ENCODE data around the gene SIK2. TPM values are rescaled to one million over a fixed set of nuclear protein-coding genes. Genes with fewer than 3 reads are reported as not detected.

The SIK2 gene
- total and polyA plus RNA-seq, 9 of the 15 experiments (the other 6 are each of a cell fraction or from before 2014, with no cell fraction given): 0.74 to 11.6 (median 3.8) TPM

DNA sequence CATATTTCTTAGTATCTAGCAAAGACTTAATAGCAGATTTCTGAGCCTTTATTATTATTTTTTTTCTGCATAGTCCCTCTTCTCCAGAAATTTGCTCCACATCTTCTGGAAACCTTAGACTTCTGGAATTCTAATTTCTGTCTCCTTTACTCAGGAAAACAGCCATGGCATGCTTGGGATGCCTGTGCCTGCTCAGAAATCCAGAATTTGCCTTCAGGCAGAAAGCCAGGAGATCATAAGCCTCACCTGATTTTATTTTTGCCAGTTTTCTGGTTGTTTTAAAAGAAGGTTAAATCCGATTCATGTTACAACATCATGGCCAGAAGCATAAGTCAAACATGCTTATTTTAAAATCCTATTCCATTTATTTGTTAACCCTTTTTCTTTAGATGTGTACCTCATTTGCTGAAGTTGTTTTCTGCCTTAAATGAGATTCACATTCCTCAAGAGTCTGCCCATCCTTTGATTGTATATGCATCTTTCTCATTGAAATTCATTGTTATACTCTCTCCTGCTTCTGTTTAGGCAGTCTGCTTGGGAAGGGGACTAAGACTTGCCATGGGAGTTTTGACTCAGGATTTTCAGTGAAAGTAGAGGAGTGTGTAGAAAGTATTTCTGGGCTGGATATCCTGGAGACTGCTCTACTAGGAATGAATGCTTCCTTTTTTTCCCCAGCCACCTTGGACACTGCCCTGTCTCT, 37.1 kb downstream of the SIK2 start (continued):
- no peak for TF ChIP-seq CCAR2 (IDR thresholded peaks at IDR 0.05; ENCODE audit: low read depth, low read length)
- TF ChIP-seq MAZ (CRISPR knock-in tag; conservative IDR thresholded peaks at IDR 0.05 in 1 of 2, IDR thresholded peaks at IDR 0.05 in 1 of 2): no peak

DNA sequence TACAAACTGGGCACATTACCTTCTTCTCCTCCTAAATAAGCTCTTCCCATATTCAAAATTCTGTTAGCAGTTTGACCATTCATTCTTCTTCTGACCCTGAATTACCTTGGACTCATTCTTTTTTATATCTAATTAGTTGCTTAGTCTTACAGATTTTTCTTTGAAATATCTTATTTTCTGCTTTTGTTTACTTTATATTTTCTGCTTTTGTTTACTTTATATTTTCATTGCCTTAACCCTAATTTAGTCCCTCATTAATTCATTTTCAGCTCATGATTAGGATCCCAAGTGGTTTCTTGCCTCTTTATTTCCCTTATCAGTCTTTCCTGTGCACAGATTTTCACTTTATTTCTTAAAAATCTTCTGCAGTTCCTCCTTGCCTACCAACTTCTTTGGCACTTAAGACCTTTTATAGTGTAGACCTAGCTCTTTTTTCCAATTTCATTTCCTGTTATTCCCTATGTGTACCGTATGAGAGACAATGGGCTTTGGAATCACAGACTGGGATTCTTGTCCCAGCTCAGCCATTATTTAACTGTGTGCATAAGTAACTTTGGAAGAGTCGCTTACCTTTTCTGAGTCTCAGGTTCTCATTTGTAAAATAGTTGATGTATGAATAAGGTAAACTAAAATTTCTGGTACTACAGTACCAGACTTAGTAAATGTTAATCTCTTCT, 39.2 kb downstream of the SIK2 start:
- Histone ChIP-seq H3K9me1 (ENCODE audit: control insufficient read depth, insufficient read depth, low read length) (no peaks in the 10 kb centered on the region), H2AFZ (ENCODE audit: low read depth, low read length) (no peak overlapping the region), H3K36me3 (ENCODE audit: control insufficient read depth, insufficient read depth, low read length) (peaks cover 6% of the 10 kb centered on the region; the same call in 1 of the 3 replicates), H3K4me3 (no peak overlapping the region), H3K27me3 (ENCODE audit: control insufficient read depth in 2 of 2, insufficient read depth in 2 of 2, low read length in 2 of 2) (no peaks in the 10 kb centered on the region), H3K27ac (ENCODE audit: extremely low read depth, low read depth, low read length) (no peak overlapping the region), H3K4me1 (replicated peaks in 1 of 2; ENCODE audit: control insufficient read depth in 2 of 2, insufficient read depth in 2 of 2, low read length in 2 of 2) (no peaks in the 10 kb centered on the region), H3K79me2 (ENCODE audit: control insufficient read depth, insufficient read depth, low read length) (no peaks in the 10 kb centered on the region), H3K9ac (ENCODE audit: insufficient read depth in 1 of 2, low read depth in 2 of 2, low read length in 2 of 2) (no peak overlapping the region), H4K20me1 (replicated peaks; ENCODE audit: control insufficient read depth, insufficient read depth, low read length) (no peaks in the 10 kb centered on the region), H3K9me3 (replicated peaks; ENCODE audit: control insufficient read depth, insufficient read depth, low read depth, low read length) (no peaks in the 10 kb centered on the region), H3K4me2 (ENCODE audit: insufficient read depth, low read length) (no peak overlapping the region)
- FAIRE-seq: no peak
- BruUV-seq (replicated peaks): no TSS peak
- 61% methylated on average over 2 of the region's 2 CpGs for WGBS (ENCODE audit: insufficient coverage, low coverage, missing lambda C conversion rate)
- in situ Hi-C loops (cut with MboI): no loop called here
- DNase-seq (ENCODE audit: extremely low read depth in 1 of 4, low spot score in 3 of 4): no peak
- intact Hi-C loops (cut with micrococcal nuclease): no loop called here
- ATAC-seq: no peak
- ChIA-PET CTCF (ENCODE audit: low intra/inter-chr PET ratio) (no interaction called here), POLR2A (no interaction called here)
- TF ChIP-seq LCOR (CRISPR knock-in tag; IDR thresholded peaks at IDR 0.05): no peak
- TF ChIP-seq SMAD3 (CRISPR knock-in tag; conservative IDR thresholded peaks at IDR 0.05): no peak
- TF ChIP-seq, protein P1, sequence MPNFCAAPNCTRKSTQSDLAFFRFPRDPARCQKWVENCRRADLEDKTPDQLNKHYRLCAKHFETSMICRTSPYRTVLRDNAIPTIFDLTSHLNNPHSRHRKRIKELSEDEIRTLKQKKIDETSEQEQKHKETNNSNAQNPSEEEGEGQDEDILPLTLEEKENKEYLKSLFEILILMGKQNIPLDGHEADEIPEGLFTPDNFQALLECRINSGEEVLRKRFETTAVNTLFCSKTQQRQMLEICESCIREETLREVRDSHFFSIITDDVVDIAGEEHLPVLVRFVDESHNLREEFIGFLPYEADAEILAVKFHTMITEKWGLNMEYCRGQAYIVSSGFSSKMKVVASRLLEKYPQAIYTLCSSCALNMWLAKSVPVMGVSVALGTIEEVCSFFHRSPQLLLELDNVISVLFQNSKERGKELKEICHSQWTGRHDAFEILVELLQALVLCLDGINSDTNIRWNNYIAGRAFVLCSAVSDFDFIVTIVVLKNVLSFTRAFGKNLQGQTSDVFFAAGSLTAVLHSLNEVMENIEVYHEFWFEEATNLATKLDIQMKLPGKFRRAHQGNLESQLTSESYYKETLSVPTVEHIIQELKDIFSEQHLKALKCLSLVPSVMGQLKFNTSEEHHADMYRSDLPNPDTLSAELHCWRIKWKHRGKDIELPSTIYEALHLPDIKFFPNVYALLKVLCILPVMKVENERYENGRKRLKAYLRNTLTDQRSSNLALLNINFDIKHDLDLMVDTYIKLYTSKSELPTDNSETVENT (CRISPR knock-in tag; IDR thresholded peaks at IDR 0.05): no peak
- no peak for TF ChIP-seq SAFB (IDR thresholded peaks at IDR 0.05; ENCODE audit: borderline replicate concordance, low read depth, low read length)
- TF ChIP-seq HDAC6 (IDR thresholded peaks at IDR 0.05; ENCODE audit: low read depth, low read length): no peak
- TF ChIP-seq ZC3H4 (CRISPR knock-in tag; IDR thresholded peaks at IDR 0.05; ENCODE audit: borderline replicate concordance): no peak
- no peak for TF ChIP-seq MBD2 (IDR thresholded peaks at IDR 0.05; ENCODE audit: borderline replicate concordance, low read depth)
- TF ChIP-seq DIDO1 (tag; IDR thresholded peaks at IDR 0.05; ENCODE audit: low read depth): no peak
- no peak for TF ChIP-seq FIP1L1 (IDR thresholded peaks at IDR 0.05; ENCODE audit: low read depth, low read length, poor library complexity, severe bottlenecking)
- no peak for TF ChIP-seq SIX5 (IDR thresholded peaks at IDR 0.05; ENCODE audit: borderline replicate concordance in 1 of 2, insufficient read depth in 1 of 2, low read depth in 1 of 2, low read length in 2 of 2)
- TF ChIP-seq TAF7 (tag; IDR thresholded peaks at IDR 0.05): no peak
- TF ChIP-seq, protein P2, sequence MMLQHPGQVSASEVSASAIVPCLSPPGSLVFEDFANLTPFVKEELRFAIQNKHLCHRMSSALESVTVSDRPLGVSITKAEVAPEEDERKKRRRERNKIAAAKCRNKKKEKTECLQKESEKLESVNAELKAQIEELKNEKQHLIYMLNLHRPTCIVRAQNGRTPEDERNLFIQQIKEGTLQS (IDR thresholded peaks at IDR 0.05): no peak
- TF ChIP-seq, protein P2 (CRISPR knock-in tag; conservative IDR thresholded peaks at IDR 0.05): no peak
- no peak for TF ChIP-seq ZNF175 (CRISPR knock-in tag; IDR thresholded peaks at IDR 0.05; ENCODE audit: low read depth)
- TF ChIP-seq NCOA4 (IDR thresholded peaks at IDR 0.05; ENCODE audit: partially characterized antibody): no peak
